Astrocyte (in vitro differentiated cells and primary cell): ENCODE results near the gene REXO1.

Experiments used
- EZH2 ChIP-seq: IDR thresholded peaks from 2 replicates; pipeline ENCODE4 v1.6.1; 2012; ENCODE audit warnings: mild to moderate bottlenecking, low read length, inconsistent platforms; ENCODE audit not compliant: insufficient read depth
- TF ChIP-seq, protein P1 (sequence below): IDR thresholded peaks from 2 replicates; pipeline ENCODE4 v1.5.1; 2011; ENCODE audit warnings: low read depth, mild to moderate bottlenecking, inconsistent platforms, low read length, moderate library complexity; ENCODE audit not compliant: insufficient read depth

DNA sequence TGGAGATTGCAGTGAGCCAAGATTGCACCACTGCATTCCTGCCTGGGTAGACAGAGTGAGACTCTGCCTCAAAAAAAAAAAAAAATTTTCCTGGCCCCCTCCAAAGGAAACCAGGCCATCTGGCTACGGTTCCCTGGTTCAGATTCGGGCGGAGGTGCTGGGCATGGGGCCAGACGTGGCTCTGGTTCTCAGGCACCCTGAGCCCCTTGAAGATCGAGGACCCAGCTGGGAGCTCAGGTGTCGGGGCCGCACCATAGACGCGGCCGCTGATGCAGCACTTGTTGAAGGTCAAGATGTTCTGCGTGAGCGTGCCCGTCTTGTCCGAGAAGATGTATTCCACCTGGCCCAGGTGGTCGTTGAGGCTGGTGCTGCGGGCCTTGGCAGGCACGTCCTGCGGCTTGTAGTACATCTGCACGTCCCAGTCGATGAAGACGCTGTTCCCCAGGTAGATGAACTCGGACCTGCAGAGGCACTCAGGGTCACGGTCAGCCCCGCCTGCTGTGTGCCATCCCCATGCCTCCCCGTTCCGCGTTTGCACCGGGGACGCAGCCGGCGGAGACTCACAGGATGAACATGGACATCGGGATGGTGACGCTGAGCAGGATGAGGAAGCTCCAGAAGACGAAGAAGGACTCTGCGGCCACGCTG, 48.5 kb downstream of the REXO1 start:
- TF ChIP-seq, protein P1, sequence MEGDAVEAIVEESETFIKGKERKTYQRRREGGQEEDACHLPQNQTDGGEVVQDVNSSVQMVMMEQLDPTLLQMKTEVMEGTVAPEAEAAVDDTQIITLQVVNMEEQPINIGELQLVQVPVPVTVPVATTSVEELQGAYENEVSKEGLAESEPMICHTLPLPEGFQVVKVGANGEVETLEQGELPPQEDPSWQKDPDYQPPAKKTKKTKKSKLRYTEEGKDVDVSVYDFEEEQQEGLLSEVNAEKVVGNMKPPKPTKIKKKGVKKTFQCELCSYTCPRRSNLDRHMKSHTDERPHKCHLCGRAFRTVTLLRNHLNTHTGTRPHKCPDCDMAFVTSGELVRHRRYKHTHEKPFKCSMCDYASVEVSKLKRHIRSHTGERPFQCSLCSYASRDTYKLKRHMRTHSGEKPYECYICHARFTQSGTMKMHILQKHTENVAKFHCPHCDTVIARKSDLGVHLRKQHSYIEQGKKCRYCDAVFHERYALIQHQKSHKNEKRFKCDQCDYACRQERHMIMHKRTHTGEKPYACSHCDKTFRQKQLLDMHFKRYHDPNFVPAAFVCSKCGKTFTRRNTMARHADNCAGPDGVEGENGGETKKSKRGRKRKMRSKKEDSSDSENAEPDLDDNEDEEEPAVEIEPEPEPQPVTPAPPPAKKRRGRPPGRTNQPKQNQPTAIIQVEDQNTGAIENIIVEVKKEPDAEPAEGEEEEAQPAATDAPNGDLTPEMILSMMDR, result no peak
- no peak for TF ChIP-seq EZH2
